D721Med (cell line): ENCODE data around the gene DNASE1L1.
A peak's percentile ranks its signal among the peaks of the same experiment; 100 is the strongest.
"Not testable (repeated sequence)": the region's sequence is repeated elsewhere in the genome, so short reads cannot be mapped to it uniquely, and the experiment has no call there.

Experiments used
- DNase-seq: peaks from one replicate; pipeline ENCODE4 v3.0.0; 2011; ENCODE audit warnings: low spot score; ENCODE audit not compliant: insufficient read length
- FAIRE-seq: peaks from 2 replicates; lab custom pipeline; 2011; peaks lifted over from hg19 to GRCh38; lab: Jason Lieb, UNC
- TF ChIP-seq, protein P1 (sequence below): IDR thresholded peaks from 2 replicates; pipeline ENCODE4 v1.5.1; 2012; ENCODE audit warnings: mild to moderate bottlenecking, control low read depth; ENCODE audit not compliant: insufficient read depth; ENCODE audit errors: missing control alignments

The DNASE1L1 gene

DNA sequence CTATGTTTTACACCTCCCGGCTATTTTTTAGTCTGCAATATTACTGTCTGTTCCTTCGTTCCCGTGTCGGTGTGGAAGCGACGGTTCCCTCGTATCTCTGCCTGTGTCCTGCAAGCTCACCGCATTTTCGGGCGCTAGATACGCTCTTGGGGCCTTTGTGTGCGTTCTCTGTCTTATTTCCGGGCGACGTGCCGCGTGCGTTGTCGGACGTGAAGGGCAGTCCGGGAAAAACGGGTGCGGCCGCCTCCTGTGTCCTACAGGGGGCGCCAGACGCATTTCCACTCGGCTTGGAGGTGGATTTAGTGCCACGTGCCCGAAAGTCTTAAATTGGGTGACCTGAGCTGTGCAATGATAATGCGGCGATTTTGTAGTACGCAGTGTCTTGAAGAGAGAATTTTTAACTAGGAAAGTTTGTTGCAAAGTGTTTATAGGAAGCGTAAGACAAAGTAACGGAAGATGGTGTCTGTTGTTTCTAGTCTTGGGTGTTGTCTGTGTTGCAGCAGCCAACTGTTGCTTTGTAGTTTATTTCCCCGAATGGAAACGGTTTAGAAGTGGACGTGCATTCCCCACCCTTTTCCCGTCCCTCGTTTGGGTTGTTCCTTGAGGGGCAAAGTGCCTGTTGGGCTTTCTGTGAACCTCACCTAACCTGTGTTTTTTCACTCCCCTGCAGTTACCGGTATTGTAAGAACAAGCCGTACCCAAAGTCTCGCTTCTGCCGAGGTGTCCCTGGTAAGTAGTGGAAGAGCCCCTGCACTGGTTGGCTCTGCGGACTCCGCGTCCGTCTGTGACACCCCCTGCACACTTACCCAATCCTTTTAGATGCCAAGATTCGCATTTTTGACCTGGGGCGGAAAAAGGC, 10.2 kb downstream of the DNASE1L1 start:
- DNase-seq = no peak
- TF ChIP-seq, protein P1, sequence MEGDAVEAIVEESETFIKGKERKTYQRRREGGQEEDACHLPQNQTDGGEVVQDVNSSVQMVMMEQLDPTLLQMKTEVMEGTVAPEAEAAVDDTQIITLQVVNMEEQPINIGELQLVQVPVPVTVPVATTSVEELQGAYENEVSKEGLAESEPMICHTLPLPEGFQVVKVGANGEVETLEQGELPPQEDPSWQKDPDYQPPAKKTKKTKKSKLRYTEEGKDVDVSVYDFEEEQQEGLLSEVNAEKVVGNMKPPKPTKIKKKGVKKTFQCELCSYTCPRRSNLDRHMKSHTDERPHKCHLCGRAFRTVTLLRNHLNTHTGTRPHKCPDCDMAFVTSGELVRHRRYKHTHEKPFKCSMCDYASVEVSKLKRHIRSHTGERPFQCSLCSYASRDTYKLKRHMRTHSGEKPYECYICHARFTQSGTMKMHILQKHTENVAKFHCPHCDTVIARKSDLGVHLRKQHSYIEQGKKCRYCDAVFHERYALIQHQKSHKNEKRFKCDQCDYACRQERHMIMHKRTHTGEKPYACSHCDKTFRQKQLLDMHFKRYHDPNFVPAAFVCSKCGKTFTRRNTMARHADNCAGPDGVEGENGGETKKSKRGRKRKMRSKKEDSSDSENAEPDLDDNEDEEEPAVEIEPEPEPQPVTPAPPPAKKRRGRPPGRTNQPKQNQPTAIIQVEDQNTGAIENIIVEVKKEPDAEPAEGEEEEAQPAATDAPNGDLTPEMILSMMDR = peak; percentile 59
- FAIRE-seq = no peak

DNA sequence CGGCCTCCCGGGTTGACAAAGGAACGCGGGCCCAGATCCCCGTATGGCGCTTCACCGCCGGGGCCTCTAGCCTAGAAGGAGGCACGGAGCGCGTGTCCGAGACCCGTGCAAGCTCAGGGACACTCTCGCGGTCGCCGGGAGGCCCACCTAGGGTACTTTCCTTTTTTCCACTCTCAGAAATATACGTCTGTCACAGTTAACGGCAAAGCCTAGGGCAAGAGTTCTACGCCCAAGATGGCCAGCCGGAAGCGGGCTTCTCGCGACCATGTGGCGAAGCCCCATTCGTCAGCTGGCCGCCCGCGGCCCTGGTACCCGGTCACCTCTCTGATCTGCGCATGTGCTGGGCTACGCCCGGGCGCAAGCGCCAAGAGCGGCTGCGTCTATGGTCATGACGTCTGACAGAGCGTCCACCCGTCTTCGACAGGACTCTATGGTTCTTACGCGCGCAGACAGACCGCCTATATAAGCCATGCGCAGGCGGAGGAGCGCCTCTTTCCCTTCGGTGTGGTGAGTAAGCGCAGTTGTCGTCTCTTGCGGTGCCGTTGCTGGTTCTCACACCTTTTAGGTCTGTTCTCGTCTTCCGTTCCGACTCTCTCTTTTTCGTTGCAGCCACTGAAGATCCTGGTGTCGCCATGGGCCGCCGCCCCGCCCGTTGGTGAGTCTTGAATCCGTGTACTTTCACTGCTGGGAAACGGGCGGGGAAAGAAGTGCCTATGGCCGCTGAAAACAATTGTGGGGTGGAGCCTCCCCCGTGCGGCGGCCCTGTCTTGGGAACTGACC, 11.0 kb downstream of the DNASE1L1 start, which contains the start of gene RPL10:
RPL10 (plus strand) TSS at position 490 of the 780 bp plus-strand sequence; CDS start at position 633, 143 bp downstream.
- TF ChIP-seq, protein P1 = no peak
- no peak for FAIRE-seq
- peak; percentile 75 for DNase-seq

DNA sequence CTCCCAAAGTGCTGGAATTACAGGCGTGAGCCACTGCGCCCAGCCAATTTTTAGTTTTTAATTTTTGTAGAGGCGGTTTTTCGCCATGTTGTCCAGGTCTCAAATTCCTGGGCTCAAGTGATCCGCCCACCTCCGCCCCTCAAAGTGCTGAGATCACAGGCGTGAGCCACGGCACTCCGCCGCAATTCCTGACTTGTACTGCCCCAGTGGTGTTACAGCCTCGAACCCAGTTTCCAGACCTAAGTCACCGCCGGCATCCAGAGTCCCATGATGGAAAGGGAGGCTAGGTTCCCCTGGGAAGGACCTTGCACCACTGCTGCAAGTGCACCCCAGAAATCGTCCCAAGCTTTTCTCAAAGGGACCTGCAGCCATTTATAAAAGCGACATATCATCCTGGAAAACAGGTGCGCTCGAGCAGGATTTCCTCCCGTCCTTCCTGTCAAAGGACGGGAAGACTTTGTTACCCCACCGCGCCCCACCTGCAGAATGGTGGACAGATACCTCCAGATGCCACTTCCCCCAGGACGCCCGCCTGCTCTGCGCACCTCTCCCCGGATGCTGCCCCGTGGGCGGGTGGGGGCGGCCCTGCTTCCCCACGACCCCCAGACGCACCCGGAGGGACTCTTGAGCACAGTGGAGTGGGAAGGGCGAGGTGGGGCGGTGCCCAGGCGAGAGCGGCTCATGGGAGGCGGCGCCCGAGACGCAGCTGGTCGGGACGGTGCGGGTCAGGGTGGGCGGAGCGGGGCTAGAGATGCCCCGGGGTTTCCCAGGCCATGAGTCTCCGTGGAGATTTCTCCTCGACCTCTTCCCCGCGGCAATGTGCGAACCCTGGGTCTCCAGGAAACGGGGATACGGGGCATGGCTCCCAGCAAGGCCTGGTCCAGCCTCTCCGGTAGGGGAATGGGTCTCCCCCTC, 11.8 kb downstream of the DNASE1L1 start:
- TF ChIP-seq, protein P1 = no peak
- DNase-seq (no peak), FAIRE-seq (no peak)

DNA sequence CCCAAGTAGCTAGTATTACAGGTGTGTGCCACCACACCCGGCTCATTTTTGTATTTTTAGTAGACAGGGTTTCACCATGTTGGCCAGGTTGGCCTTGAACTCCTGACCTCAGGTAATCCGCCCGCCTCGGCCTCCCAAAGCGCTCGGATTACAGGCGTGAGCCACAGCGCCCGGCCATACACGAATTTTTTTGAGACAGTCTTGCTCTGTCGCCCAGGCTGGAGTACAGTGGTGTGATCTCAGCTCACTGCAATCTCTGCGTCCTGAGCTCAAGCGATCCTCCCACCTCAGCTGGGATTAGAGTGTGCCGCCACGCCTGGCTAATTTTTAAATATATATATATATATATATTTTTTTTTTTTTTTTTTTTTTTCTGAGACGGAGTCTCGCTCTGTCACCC, 12.7 kb downstream of the DNASE1L1 start:
- not testable (repeated sequence) for DNase-seq, FAIRE-seq

DNA sequence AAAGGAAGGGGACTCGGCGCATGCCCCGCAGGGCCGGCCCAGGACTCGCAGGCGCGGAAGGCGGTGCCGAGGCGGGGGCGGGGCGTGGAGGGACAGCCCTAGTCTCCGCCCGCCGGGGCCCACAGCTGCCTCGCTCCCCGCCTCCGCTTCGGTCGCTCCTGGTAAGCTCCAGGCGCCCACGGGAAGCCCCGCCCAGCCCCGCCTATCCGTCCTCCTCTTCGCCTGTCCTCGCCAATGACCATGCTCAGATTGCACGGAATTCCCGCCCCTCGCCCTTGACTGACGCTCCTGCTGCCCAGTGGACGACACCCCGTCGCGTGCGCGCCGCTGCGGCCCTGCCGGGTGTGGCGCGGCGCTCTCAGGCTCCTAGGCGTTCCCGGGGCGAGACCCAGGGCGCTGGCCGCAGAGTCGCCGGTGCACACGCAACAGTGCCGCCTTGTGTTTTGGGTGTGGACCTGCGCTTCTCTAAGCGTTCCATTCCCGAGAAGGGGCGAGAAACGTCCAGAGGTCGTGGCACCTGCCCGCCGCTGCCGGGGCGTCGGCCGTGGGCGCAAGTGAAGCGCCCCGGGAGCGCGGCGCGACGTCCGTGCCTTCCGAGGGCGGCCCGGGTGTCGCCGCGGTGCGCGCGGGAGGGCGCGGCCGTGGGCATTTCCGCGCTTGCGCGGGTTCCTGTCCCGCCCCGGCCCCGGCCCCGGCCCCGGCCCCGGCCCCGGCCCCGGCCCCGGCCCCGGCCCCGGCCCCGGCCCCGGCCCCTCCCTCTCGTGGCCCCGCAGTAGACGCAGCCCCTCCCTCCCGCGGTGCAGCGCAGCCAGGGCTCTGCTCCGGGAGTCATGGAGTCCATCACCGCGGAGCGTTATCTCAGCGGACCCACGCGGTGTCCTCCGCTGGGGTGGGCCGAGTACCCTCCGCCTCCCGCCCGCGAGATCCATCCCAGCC, 19.0 kb downstream of the DNASE1L1 start:
- FAIRE-seq, DNase-seq: not testable (repeated sequence)

- not testable (repeated sequence) for DNase-seq, FAIRE-seq
Observed at GRCh38 chrX:154388649-154389048, 20.4 kb downstream of the DNASE1L1 start.

DNA sequence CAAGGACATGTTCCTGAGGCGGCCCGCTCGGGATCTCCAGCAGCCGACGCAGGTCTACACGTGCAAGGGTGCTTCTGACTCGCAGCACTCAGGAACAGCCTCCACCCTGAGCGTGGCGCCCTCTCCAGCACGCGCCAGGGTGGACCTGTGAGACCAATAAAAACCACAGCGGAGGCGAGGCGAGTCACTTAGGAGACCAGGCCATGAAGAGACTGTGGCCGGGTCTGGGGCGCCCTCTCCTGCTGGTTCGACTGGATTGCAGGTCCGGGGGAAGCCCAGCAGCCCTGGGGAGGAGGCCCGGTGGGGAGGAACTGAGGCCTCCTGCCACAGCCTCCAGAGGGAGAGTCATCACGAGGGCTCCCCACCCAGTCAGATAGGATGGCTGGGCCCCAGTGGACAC, 21.0 kb downstream of the DNASE1L1 start:
- FAIRE-seq = not testable (repeated sequence)

GRCh38 chrX:154384284-154384892, 24.7 kb downstream of the DNASE1L1 start:
- FAIRE-seq = no peak
- DNase-seq = no peak
- TF ChIP-seq, protein P1 = no peak

More for the DNA sequence above, 21.0 kb downstream of the DNASE1L1 start:
- DNase-seq = not testable (repeated sequence)
